Right atrium auricular region (tissue), 2 donors: ENCODE measurements around the gene U2AF1L4. TPM values are rescaled to one million over a fixed set of nuclear protein-coding genes. Genes with fewer than 3 reads are reported as not detected.

ENCODE experiments used
- DNase-seq: peaks from one replicate; pipeline ENCODE4 v3.0.0-alpha.2; 2019; ENCODE audit warnings: low spot score
- H3K27ac ChIP-seq, 2 donors: fragments of 200-600 bp; sonication (generic); 1 replicate in 1 of 2; 2 replicates in 1 of 2; pipeline ENCODE4 v1.5.1; 2016 to 2019
- H3K27me3 ChIP-seq, 2 donors: fragments of 200-600 bp; sonication (generic); one replicate each; pipeline versions ENCODE4 v1.5.1 to v1.6.0; 2017 to 2019
- H3K36me3 ChIP-seq: fragments of 200-600 bp; sonication (generic); one replicate; pipeline ENCODE4 v1.5.1; 2016
- H3K4me1 ChIP-seq, 2 donors: fragments of 200-600 bp; sonication (generic); one replicate each; pipeline versions ENCODE4 v1.5.1 to v1.6.0; 2017 to 2019
- H3K4me3 ChIP-seq, 2 donors: fragments of 200-600 bp; sonication (generic); 1 replicate in 1 of 2; 2 replicates in 1 of 2; pipeline ENCODE4 v1.5.1; 2017 to 2019; ENCODE audit warnings: mild to moderate bottlenecking in 1 of 2, moderate library complexity in 1 of 2
- H3K9me3 ChIP-seq, 2 donors: fragments of 200-600 bp; sonication (generic); one replicate each; pipeline ENCODE4 v1.5.1; 2019
- total RNA-seq, 2 donors: library from RNA; depleted of rRNA; stranded (reverse); fragments of >200 nt; gene quantifications; one replicate each; pipeline ENCODE4 v1.1.0, GENCODE V29; 2016
- TF ChIP-seq, protein P1 (sequence below), 2 donors: fragments of 200-600 bp; sonication (generic); IDR thresholded peaks; one replicate each; pipeline ENCODE4 v1.5.1; 2019; ENCODE audit warnings: antibody characterized with exemption in 2 of 2

U2AF1L4 gene, protein sequence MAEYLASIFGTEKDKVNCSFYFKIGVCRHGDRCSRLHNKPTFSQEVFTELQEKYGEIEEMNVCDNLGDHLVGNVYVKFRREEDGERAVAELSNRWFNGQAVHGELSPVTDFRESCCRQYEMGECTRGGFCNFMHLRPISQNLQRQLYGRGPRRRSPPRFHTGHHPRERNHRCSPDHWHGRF
- total RNA-seq = 10 to 100 TPM; 19.9 to 33.1 TPM

DNA sequence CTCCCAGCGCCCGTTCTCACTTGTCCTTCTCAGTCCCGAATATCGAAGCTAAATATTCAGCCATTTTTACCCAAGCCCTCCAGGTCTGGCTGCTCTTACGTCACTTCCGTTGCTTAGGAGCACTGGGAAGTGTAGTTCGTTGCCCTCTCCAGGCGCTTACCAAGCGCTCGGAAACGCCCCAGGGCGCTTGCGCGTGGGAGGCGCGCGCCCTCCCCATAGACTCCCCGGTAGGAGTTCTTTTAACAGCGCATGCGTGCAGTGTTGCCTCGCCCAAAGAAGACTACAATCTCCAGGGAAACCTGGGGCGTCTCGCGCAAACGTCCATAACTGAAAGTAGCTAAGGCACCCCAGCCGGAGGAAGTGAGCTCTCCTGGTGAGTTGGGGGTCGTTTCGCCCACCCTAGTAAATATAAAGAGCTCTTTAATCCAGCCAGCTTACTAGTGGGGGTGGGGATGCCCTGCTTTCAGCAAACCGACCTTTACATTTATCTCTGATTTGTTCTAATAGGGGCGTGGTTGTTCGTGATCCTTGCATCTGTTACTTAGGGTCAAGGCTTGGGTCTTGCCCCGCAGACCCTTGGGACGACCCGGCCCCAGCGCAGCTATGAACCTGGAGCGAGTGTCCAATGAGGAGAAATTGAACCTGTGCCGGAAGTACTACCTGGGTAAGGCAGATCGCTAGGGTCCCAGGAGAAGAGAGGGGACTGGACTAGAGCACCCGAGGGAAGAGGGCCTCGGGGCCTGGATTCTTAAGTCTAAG lies at the start of gene U2AF1L4, which contains the start of gene PSENEN:
TSS of gene U2AF1L4 (minus strand) at position 91 of the 759 bp plus-strand sequence. CDS start at position 64, 27 bp downstream.
TSS of gene PSENEN (plus strand) at position 324 of the 759 bp plus-strand sequence. CDS start at position 604, 280 bp downstream.
- peak; percentile 99 for DNase-seq
- no peaks in the 10 kb centered on the region for H3K9me3 ChIP-seq
- H3K27me3 ChIP-seq = no peaks in the 10 kb centered on the region
- H3K27ac ChIP-seq = peak within 1 kb of the TSS; percentile 100
- TF ChIP-seq, protein P1, sequence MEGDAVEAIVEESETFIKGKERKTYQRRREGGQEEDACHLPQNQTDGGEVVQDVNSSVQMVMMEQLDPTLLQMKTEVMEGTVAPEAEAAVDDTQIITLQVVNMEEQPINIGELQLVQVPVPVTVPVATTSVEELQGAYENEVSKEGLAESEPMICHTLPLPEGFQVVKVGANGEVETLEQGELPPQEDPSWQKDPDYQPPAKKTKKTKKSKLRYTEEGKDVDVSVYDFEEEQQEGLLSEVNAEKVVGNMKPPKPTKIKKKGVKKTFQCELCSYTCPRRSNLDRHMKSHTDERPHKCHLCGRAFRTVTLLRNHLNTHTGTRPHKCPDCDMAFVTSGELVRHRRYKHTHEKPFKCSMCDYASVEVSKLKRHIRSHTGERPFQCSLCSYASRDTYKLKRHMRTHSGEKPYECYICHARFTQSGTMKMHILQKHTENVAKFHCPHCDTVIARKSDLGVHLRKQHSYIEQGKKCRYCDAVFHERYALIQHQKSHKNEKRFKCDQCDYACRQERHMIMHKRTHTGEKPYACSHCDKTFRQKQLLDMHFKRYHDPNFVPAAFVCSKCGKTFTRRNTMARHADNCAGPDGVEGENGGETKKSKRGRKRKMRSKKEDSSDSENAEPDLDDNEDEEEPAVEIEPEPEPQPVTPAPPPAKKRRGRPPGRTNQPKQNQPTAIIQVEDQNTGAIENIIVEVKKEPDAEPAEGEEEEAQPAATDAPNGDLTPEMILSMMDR (IDR thresholded peaks at IDR 0.05) = no peak
- peak within 1 kb of the TSS; percentile 78 to 94 for H3K4me3 ChIP-seq
- no peaks in the 10 kb centered on the region for H3K36me3 ChIP-seq
- H3K4me1 ChIP-seq = peaks cover 0 to 51% of the 10 kb centered on the region in 2 donors

DNA sequence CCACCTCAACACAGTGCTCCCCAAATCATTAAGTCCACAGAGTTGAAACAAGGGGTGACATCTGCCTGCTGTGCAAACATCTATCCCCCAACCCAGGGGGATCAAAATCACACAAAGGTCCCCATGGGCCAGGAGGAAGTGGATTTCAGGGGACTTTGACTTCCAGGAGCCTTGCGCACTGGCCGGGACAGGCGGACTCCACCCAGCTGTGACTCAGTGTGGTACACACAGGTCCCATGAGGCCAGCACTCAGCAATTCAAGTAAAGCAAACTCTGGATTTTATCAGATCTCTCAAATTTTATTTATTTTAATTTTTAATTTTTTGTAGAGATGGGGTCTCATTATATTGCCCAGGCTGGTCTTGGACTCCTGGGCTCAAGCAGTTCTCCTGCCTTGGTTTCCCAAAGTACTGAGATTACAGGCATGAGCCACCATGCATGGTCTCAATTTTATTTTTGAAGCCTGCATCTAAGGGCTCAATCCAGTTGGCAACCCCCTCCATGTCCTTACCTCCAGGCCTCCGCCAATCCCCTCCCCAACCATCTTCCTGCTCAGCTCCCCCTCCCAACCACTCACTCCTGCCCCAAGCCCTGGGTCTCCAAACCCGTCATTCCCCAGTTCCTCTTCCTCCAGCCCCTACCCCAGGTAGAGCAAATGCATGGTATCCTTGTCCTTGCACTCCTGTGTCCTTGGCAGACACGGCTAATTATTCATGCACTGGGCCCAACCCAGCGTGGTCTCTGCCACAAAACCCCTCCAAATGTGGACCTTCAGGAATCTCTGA lies 48.4 kb upstream of the U2AF1L4 start:
- Histone ChIP-seq H3K9me3 (no peaks in the 10 kb centered on the region), H3K27ac (no peak overlapping the region), H3K4me3 (no peak overlapping the region), H3K36me3 (no peaks in the 10 kb centered on the region), H3K4me1 (peaks cover 0 to 6% of the 10 kb centered on the region in 2 donors), H3K27me3 (peaks cover 0 to 6% of the 10 kb centered on the region in 2 donors)
- TF ChIP-seq, protein P1 (IDR thresholded peaks at IDR 0.05) = no peak
- DNase-seq = no peak

DNA sequence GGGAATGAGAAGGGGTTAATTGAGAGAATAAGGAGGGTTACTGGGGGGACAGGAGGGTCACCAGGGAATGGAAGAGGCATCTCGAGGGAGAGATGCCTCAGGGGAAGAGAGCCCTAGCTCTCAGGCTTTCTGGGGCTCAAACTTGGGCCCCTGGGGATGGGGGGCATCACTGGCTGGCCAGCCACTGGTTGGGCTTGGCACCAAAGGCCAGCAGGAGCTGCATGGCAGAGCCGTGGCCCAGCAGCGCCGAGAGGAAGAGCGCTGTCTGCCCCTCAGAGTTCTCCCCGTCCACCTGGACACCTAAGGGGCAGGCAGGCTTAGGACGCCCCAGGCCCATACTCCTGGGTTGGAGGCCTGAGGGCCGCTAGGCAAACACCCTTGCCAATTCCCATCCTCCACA lies 47.7 kb upstream of the U2AF1L4 start:
- no peaks in the 10 kb centered on the region for H3K9me3 ChIP-seq
- DNase-seq = no peak
- H3K4me1 ChIP-seq = peaks cover 0 to 6% of the 10 kb centered on the region in 2 donors
- no peak overlapping the region for H3K4me3 ChIP-seq
- H3K36me3 ChIP-seq = no peaks in the 10 kb centered on the region
- TF ChIP-seq, protein P1 (IDR thresholded peaks at IDR 0.05) = no peak
- H3K27ac ChIP-seq = no peak overlapping the region
- H3K27me3 ChIP-seq = peaks cover 0 to 6% of the 10 kb centered on the region in 2 donors

DNA sequence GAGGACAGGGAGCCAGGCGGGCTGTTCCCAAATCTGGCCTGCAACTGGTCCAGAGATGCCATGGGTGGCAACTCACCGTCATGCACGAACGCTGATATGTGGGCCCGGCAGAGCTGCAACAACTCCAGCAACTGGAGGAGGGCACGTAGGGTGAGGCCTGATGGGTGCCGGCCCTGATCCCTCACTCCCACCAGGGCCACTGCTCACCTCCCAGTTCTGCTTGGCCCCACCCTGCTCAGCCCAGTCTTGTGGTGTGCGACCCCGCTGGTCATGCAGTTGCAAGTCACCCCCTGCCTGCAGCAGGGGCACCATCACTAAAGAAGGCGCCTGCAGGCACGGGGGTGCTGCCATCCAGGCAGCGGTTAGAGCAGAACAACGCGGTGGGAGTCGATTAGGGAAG lies 47.1 kb upstream of the U2AF1L4 start:
- DNase-seq = no peak
- Histone ChIP-seq H3K4me1 (peaks cover 0 to 1% of the 10 kb centered on the region in 2 donors), H3K27me3 (peaks cover 0 to 1% of the 10 kb centered on the region in 2 donors), H3K27ac (no peak overlapping the region), H3K9me3 (no peaks in the 10 kb centered on the region), H3K4me3 (no peak overlapping the region), H3K36me3 (no peaks in the 10 kb centered on the region)
- TF ChIP-seq, protein P1 (IDR thresholded peaks at IDR 0.05) = no peak

DNA sequence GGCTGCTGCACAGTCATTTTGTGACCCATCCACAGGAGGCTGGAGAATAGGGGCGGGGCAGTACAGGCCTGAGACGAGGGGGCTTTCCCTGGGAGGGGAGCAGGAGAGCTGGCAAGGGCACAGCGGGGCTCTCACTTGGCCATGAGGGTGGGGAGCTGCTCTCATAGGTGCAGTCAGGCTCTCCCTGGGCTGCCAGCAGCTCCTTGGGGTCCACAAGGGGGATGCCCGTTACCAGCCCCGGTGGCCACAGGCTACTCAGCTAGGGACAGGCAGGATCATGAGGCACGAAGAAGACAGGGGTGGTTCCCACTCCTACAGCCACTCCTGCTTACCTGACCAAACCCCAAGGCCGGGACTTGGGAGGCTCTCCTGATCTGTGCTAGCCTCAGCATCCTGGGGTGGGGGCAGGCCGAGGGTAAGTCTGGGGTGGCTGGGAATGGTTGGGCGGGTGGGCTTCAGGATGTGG lies 46.6 kb upstream of the U2AF1L4 start:
- Histone ChIP-seq H3K4me3 (no peak overlapping the region), H3K27ac (no peak overlapping the region), H3K9me3 (no peaks in the 10 kb centered on the region), H3K27me3 (no peaks in the 10 kb centered on the region), H3K36me3 (no peaks in the 10 kb centered on the region), H3K4me1 (no peaks in the 10 kb centered on the region)
- TF ChIP-seq, protein P1 (IDR thresholded peaks at IDR 0.05) = no peak
- no peak for DNase-seq
